GM21825 (cell line): ENCODE results near the gene MCTP2.
A peak's percentile ranks its signal among the peaks of the same experiment; 100 is the strongest.

Source experiments
- ATAC-seq: cut with Tn5 transposase; IDR thresholded peaks from one replicate; pipeline ENCODE4 v1.9.1; 2021; ENCODE audit warnings: mild to moderate bottlenecking, moderate library complexity; ENCODE audit not compliant: unreplicated experiment

The MCTP2 gene

DNA sequence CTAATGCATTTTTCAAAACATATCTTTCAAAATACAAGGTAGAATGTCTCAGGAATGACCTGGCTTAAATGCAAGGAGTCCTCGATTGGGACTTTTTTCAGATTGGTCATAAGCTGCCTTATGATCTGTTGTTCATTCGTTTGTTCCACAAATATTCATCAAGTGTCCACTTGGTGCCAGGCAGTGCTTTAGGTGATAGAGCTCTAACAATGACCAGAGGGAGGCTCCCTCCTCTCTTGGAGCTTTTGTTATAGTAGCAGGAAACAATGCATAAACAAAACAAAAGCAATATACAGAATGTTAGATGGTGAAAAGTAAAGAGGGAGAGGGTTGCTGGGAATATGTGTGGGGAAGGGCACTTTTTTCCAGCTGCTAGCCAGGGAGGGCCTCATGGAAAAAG is 156.1 kb downstream of the MCTP2 start:
- ATAC-seq, result no peak

DNA sequence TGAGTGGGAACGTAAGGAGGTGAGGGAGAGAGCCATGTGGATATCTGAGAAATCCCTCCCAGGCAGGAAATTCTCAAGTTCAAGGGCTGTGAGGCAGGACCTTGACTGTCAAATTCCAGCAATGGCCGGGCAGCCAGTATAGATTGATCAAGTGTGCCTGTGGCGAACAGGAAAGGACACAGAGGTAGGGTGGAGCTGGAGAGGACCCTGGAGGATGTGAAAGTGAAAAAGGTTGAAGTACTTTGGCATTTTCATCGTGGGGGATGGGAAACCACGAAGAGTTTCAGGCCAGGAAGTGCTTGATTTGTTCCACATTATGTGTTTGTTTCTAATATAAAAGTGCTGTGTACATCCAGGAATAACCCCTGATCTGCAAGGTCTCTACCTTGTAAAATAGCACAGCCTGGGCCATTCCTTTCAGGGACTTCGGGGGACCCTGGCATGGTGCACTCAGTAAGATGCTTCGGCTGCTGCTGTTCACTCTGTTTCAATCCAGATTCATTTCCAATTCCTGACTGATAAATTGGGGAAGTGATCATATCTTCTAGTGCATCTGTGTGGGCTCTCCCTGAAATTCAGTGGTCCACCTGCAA is 156.6 kb downstream of the MCTP2 start:
- peak; percentile 67 for ATAC-seq

DNA sequence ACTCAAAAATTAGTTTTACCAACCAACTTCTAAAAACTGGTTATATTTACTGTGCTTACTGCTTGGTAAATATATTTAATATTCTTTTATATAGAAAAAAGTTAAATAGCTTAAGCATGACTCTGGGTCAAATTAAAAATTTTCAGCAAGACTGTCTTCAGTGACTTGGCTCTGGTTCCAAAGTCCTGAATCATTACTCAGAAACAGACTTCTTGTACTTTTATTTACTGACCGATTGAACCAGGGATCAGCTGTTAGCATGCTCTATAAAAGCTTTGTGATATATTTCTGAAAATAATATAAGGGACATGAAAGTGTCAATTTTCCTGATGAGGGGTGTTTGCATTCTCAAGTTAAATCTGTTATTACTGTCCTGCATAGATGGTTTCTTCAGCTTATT is 164.3 kb downstream of the MCTP2 start:
- no peak for ATAC-seq

DNA sequence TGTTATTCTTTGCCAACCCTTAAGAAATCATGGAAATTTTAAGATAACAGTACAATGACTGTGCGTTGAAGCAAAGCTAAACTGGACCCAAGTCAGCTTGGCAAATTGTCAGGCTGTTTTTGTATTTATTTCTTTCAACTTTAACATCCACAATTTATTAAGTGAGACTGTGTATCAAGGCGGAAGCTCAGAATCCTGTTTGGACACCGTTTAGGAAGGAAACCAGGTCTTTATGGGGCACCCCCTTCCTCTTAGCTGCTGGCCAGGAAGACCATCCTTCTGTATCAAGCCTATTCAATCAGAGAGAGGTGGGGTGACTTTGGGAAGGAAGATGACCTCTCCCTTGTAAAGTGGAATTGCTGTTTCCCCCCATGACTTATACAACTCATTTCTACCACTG is 166.0 kb downstream of the MCTP2 start:
- ATAC-seq, result no peak

DNA sequence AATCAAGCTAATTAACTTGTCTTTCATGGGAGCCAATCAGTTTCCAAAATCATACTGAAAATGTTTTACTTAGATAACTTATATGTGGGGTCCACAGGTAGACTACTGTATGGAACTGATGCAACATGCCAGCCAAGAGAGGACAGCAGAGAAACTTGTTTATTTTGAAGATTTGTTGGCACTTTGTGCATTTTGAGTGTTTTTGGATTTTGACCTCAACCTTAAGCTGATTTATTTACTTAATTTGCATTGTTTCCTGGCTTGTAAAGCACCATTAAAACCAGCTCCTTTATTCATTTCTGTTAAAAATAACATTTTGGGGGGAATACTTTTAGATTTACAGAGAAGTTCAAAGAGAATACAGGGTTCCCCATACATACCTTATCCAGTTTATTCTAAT is 166.6 kb downstream of the MCTP2 start:
- ATAC-seq, result no peak

DNA sequence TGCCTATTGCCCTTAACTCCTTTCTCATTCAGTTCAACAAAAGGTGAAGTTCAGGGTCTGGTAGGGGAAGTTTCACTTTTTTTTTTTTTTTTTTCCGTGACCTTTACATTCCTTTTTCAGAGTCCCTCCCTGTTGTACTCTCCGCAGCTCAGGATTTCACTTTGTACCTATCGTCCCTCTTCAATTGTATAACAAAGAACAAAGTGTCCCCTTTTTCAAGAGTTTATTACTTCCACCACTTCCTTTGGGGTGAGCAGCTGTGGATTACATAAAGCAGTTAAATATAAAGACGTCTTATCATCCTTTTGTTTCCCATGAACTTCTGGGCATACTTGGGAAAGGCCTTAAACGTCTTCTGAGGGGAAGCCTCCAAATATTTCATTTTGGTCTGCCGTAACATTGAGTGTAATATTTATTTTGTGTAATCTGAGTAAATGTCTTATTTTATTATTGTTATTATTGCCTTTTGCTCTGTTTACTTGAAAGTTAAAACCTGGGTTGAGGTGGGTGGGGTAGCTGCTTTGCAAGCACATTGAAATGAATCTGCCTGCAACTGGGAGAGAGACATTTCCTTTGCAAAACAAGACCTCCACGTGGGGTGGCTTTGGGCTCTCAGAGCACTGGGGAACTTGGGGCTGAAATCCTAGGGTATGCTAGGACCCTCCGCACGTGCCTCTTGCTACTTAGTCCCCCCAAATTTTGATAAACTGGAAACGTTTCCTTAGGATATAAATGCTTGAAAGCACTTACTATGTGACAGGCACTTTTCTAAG is 169.4 kb downstream of the MCTP2 start:
- no peak for ATAC-seq

DNA sequence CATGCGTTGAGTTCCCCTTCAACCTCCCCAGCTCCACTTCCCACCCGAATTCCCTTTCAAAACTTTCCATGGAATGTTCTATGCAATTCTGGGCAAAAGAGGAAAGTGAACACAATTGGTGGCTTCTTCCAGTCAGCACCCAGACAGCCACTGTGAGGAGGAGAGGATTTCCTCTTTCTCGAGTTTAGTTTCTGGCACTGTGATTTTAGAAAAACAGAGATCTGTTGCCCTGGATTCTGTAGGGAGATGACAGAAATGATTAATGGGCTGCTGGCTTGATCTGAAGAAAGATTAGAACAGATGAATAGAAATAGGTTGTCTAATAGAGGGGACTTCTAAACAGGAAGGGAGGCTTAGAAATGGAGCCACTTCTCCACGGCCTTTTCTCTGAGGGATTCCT is 172.0 kb downstream of the MCTP2 start:
- ATAC-seq, result no peak

DNA sequence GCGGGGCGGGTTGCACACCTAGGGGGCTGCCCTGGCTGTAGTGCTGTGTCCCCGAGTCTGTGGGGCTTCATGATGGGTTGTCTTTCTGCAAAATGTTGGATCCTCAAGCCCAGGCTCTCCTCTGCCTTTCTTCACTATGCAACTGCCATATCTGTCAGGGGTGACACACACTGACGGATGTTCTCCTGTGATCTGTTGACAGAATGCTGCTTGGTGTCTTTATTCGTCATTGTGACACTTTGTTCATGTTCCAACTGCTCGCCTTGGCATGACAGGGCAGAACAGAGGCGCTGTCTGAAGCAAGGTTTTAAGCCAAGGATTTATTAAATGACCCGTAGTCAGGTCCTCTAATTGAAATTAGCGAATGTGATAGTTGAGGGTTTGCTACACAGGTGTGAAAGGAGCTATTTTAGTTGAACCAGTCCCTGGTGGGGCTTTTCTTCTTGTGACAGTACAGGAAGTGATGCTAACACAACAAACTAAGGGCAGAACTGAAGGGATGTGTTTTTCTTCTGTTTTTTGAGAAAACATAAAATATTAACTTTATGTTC is 173.4 kb downstream of the MCTP2 start:
- ATAC-seq, result no peak

DNA sequence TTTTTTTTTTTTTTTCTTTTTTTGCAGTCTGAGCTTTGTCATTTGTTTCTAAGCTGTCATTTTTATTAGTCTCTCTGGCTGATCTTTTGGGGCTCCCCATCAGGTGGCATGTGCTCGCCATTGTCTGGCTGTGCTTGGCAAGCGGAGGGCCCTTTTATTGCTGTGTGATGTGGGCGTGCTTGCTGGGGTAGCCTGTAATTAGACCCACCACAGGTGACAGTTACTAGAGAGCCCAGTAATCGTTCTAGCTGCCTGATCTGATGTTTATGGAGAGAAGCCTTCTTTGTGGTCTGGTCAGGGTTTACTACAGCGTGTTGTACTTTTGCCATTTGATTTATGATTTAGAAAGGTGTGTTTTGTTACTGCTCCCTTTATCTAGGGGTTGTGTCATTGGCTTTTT is 179.9 kb downstream of the MCTP2 start:
- ATAC-seq, result no peak

DNA sequence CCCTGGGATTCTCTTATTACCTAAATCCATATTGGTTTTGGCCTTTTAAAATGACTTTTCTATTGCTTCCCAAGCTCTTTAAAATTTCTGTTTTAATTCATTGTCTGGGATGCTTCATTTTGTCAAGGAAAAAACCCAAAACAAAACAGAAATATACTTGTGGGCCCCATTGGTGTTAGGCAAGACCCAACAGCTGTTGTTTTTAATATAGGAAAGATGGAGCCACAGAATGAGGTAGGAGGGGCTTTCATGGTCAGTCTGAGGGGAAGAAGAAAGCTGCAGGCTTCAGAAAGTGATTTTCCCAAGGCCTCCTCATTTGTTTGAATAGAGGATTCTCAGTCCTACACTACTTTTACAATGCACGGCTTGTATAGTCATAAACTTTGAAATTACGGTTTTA is 180.5 kb downstream of the MCTP2 start:
- no peak for ATAC-seq

DNA sequence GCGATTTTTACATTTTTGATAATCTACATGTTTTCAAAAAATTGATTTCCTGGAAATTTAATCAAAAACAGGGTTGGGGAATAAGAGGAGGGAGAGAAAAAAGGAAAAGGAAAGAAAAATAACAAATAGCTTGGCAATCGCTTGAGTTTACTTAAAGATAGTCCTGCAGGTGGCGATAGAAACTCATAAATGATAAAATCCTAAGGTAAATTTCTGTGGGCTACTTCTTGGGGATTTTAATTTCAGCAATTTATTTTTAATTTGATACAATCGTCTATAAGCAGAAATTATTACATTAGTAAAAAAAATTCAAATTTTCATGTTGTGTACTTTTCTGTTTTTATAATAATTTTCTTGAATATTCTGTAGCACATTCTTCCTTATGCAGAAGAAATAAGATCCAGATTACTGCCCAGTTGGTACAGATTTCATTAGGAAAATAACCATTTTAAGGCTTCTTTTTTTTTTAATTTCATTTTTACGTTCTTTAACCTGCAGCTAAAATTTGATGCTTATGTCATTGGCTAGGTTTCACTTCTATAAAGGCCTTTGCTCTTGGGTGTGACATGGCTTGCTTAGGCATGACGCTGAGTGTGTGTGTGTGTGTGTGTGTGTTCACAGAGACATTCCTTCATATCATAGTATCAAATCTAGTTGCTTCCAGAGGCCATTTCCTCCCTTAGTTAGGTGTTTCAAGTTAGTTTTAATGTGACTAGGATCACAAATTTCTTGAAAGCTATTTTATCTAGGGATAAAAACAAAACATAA is 181.8 kb downstream of the MCTP2 start:
- no peak for ATAC-seq

DNA sequence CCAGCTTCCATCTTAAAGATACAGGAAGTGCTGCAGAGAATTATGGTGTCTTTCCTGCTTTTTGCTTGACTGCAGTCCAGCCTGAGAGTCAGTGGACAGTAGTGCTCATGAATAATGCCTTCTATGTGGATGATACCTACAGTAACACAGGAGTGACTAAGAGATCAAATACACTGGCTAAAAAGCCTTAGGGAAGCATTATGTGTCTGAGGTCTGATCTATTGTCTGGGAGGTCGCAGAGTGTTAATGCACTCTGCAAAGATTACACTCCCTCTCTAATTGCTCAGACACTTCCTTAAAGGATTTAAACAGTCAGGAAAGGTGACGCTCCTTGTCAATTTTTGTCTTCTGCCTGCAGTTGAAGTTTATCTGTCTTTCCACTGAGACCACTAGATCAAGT is 183.6 kb downstream of the MCTP2 start:
- ATAC-seq, result no peak

DNA sequence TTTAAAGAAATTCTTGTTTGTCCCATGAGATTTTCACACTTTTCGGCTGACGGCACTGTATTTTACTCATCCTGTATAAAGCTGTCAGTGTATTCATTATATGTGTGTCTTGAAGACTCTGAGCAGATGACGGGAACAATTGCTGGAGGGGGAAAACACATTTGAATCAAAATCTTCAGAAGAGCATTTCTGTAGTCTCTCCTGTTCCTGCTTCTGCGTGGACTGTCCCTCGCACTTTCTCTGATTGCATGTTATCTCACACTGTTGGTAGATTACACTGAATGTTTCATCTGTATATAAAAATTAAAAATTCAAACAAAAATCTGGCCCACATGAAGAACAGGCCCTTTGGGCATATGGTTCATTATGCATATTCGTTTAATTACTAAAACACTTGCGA is 184.9 kb downstream of the MCTP2 start:
- ATAC-seq, result no peak

DNA sequence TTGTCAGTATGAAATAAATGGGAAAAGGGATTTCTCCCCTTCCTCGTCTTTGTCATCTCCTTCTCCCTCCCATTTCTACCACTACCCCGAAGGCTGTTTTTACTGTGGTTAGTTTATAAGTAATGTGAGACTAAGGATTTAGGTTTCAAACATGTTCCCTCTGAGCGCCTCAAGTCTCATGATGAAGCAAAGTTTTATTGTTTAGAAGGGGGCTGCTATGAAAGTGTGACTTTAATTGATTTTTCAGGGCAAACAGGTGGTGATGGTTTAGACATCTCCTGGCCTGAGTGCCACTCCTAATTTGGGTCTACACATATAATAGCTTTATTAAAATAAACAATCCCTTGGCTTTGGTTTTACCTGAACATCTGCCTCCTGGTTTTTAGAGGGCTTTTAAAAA is 185.5 kb downstream of the MCTP2 start:
- ATAC-seq, result no peak

DNA sequence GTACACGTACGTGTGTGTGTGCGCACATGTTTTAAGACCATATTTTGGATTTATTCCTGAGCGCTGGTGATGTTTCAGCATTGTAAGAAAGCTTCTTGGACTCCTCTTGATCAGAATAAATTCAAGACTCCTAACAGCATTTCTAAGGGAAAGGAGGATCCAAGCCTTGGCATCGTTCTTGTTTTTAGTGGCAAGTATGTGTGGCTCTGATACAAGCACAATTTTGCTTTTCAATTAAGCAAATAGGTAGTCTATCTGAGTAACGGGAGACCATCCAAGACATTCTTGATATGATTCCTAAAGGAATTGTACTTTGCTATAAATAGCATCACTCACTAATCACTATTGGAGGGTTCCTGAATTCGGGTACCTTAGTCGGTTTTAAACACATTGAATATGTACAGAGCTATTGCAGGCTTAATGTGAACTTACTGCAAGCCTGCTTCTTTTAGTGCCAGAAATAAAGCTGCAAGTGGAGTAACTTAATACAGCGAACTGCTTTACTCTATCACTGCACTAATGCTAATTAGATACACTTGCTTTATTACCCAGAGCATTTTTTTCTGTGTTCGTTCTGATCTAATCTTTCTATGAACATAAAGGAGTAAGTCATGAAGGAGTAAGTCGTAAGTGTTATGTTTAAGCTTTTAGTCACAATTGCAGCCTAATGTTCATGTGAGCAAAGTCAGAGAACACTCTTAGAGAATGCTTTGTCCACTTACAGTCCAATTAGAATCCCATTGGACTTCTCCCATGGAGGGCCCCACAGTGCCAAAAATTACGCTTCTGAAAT is 186.3 kb downstream of the MCTP2 start:
- ATAC-seq, result no peak

DNA sequence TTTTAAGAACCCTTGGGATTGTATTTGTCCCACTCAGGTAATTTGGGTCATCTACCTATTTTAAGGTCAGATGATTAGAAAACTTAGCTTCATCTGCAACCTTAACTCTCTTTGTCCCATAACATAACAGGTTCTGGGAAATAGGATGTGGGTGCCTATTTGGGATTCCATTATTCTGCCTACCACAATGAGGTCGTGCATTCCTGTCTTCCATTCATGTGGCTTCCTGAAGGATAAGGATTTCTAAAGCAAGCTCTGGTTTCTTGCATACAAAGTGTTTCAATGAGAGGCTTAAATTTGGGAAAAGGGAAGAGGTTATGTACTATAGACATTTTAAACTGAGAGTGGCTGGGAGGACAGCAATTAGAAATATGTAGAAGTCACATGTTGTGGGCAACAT is 190.3 kb downstream of the MCTP2 start:
- no peak for ATAC-seq

DNA sequence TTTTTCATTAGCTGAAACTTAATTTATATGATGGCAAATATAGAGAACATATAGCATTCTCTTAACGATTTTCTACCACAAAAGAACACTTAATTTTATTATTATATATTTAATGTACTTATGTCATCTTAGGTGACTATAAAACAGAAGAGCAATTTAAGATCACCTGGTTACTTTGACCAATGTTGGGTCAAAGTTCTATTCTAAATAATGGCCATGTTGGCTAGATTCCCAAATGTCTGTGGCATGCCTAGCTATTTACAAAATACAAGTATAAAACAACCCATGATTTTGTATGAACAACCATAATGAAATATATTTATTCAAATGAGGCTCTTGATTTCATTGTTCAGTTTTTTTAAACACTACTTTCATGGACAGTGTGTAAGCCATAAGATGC is 200.9 kb downstream of the MCTP2 start:
- no peak for ATAC-seq

DNA sequence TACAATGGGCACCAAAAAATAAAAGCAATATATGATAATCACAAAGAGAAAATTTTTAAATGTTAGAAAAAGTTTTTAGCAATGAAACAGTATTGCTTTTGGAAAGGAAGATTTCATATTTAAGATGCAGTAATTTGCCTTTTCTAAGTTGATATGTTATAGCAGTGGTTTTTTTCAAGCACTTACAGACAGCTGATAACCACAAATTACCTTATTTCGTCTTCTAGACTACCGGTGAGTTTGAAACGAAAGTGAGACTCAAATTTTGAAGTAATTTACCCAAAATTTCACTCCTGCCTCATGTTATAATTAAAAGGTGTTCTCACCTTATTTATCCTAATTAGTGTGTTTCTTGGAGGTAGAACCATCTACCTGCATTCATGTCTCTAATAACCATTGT is 207.8 kb downstream of the MCTP2 start:
- no peak for ATAC-seq

DNA sequence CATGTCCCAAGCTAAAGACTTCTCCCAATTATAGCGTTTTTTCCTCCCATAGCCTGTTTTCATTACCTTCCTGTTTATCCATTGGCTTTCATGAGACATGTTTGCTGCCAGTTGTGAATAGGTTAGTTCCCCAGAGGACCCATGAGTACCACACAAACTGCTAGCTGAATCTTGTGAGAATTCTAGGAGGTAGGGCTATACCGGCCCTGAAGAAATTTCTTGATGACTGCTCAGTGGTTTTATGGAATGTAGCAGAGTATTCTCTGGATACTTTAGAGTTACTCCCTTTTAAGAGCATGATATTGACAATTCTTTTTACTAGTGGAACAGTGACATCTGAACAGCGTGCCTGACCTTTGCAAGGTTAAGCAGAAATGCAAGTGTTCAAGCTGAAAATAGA is 210.4 kb downstream of the MCTP2 start:
- ATAC-seq, result no peak

DNA sequence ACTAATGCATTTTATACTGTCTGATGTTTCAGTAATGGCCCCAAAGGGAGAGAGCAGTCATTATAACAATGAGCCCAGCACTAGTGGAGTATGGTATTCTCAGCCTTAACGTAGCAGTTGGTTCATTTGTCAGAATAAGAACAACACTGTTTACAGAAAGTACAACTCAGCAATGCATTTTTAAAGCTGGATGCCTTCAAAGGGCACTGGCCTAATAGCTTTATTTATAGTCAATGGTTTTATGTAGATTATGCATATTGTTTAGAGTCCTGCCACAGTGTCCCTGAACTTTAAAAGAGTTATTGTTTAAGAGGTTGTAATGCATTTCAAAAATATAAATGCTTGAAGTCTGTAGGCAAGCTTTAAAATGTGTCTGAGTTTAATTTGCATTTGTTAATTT is 211.1 kb downstream of the MCTP2 start:
- no peak for ATAC-seq

DNA sequence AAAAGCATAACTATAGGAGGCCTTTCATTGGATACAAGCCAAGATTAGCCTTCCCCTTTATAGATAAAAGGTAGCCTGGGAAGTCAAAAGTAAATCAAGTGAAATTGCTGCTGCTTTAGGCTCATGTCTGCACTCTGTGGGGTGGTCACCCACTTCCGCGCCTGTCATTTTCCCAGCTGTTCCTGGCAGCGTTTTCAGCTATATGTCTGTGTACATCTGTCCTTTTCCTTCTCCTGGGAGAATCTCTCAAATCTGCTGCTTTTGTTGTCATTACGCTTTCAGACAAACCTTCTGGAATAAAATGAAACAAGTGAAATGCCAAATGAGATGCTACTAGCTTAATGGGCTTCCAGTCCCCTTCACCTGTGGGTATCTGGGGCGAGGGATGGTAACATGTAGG is 211.8 kb downstream of the MCTP2 start:
- ATAC-seq, result no peak
